Left lobe of liver (tissue), 2 donors: ENCODE results near the gene MTHFSD. TPM values are rescaled to one million over a fixed set of nuclear protein-coding genes. Genes with fewer than 3 reads are reported as not detected.

Experiments
- ATAC-seq: fragments of 200-7000 bp; cut with Tn5 transposase; one replicate; pipeline ENCODE4 v1.9.1; 2020; ENCODE audit warnings: mild to moderate bottlenecking, moderate library complexity
- DNase-seq: peaks from one replicate; pipeline ENCODE4 v3.0.0-alpha.2; 2020; ENCODE audit warnings: low spot score
- total RNA-seq: library from RNA; stranded (reverse); gene quantifications from one replicate; pipeline ENCODE4 v1.2.1, GENCODE V29; 2021
- donor health status: DM: no; HTN: no; CAD: no; lungs with moderate emphysema.
- donor health status: DM: no; HTN: yes; CAD: no.

The MTHFSD gene
- total RNA-seq, 1 donor from 2014 or later, result 9.9 TPM

DNA sequence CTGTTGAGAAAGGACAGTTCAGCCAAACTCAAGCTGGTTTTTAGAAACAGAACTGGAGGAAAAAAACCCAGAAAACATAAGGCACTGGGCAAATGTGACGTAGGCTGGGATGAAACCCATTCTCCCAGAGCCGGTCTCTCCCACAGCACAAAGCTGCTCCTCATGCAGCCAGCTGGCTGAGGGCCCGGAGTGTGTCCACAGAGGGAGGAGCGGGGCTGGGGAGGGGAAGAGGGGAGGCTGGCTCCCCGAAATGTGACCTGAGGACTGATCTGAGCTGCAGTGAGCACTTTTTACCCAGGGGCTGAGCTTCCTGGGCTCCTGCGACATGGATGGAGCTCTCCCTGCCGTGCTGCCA, 23.9 kb downstream of the MTHFSD start:
- ATAC-seq, result peak; percentile 55

DNA sequence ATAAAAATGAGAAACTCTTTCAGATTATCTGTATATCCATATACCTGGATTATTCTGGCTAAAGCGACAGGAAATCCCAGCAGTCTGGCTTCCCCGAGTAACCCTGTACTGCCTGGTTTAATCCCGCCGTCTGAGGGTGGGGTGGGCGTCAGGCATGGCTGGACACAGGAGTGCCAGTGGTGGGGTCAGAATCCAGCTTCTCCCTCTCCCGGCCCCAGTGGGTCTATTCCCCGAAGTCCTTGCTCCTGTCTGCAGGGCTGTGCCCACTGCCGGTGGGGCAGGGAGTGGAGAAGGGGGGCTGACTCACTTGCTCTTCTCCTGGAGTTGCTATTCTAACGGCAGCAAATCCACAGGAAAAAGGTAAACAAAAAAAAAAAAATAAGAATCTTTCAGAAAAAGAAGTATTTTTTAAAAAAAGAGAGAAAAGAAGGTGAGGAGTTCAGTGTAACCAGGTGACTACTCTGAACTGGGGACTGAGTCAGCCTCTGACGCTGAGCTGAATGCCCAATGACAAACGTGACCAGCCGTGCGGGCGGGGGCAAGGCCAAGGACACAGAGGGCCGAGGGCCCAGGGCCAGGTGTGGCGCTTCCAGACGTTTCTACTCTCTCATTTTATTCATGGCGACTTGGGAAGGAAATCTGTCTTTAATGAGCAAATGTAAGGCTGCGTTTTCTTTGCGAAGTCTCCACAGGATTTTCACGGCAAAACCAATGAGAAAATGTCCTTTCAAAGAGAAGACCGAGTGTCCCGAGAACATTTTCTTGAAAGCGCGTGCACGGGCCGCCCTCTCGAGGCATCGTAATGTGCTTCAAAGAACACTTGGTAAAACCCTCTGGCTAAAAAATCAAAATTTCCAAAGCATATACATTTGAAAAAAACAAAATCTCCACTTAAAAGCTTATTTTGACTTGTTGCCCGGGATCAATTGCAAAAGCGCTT, 24.5 kb downstream of the MTHFSD start:
- no peak for ATAC-seq
- DNase-seq, result no peak

More for the DNA sequence above, 23.9 kb downstream of the MTHFSD start:
- DNase-seq, result no peak

DNA sequence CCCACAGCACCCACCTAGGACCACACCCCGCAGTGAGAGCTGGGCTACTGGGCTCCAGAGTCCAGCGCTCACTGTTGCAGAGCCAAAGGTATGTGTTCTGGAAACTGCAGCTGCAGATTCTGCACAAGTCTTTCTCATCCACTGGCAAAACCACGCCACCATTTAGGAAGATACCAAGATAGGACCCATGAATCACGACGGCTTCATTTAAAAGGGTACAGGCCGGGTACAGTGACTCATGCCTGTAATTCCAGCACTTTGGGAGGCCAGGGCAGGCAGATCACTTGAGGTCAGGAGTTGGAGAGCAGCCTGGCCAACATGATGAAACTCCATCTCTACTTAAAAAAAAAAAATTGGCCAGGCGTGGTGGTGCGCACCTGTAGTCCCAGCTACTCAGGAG, 25.9 kb downstream of the MTHFSD start:
- no peak for DNase-seq
- ATAC-seq, result no peak

DNA sequence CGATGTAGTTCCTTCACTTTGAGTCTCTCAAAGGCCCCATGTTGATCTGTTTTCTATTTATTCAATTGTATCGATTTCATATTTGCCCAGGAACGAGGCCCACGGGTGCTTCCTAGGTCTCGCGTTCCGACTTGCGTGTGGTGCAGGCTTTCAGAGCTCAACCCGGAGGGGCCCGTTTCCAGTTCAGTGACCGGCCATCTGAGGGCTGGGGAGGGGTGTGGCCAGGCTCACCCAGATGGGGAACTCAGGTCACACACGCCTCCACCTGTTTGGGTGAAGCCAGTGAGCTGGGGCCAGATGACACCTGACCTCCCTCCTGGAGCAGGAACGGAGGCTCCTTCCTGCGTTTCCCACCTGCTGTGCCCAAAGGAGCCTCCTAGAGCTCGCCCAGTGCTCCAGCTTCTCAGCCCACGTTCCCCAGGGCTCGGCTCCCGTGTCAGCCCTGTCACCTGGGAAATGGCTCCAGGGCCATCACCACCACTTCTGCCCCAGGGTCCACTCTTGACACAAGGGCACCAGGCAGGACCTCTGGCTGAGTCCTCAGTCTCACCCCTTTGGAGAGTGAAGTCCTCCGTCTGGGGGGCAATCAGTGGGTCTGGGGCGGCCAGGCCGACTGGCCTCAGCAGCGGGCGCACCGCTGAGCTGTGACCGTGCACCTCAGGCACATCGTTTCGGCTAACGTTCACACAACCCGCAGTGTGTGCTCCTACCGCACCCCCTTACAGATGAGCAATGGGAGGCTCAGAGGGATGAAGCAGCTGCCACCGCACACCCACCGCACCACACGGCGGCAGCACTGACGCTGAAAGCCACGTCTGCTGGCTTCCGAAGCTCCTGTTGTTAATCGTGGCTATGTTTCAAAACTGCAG, 26.7 kb downstream of the MTHFSD start:
- DNase-seq (no peak), ATAC-seq (no peak)

DNA sequence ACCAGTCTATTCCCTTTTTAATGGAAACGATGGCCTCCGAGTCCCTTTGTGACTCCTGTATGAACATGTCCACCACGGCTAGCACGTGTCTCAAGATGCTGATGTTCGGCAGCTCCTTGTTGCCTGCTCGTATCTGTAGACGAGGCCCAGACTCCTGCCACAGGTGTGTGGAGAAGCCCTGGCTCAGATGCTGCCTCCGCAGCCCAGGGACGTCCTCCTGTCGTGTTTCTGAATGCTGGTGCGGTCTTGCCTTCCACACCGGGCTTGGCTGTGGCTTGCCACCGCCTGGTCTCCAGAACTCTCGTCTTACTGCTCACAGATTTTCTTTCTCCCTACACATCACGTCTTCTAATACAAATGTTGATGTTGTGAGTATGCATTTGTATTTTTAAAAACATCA, 27.7 kb downstream of the MTHFSD start:
- DNase-seq (no peak), ATAC-seq (no peak)

DNA sequence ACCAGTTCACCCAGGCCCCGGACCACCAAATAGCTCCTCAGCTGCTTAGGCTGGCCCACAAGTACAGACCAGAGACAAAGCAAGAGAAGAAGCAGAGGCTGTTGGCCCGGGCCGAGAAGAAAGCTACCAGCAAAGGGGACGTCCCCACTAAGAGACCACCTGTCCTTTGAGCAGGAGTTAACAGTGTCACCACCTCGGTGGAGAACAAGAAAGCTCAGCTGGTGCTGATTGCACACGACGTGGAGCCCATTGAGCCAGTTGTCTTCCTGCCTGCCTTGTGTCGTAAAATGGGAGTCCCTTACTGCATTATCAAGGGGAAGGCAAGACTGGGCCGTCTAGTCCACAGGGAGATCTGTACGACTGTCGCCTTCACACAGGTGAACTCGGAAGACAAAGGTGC, 29.3 kb downstream of the MTHFSD start:
- DNase-seq, result no peak

DNA sequence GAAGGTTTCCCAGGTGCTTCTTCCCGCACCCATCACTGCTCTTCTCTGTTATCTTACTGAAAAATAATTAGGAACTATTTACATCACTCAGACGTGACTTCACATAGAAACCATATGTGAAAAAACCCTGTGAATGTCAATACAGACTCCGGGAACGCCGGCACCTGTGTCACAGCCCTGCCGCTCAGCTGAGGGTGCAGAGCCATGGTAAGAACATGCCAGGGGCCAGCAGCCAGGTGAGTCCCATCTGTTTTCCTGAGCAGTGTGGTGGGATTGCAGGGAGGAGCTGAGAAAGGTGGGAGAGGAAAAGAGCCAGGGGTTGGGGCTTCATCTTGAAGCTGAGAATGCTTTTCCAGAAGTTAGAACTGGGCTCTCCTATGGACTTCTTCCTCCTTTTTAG, 31.0 kb downstream of the MTHFSD start:
- no peak for DNase-seq
- ATAC-seq, result no peak

More for the DNA sequence above, 29.3 kb downstream of the MTHFSD start:
- ATAC-seq, result no peak

DNA sequence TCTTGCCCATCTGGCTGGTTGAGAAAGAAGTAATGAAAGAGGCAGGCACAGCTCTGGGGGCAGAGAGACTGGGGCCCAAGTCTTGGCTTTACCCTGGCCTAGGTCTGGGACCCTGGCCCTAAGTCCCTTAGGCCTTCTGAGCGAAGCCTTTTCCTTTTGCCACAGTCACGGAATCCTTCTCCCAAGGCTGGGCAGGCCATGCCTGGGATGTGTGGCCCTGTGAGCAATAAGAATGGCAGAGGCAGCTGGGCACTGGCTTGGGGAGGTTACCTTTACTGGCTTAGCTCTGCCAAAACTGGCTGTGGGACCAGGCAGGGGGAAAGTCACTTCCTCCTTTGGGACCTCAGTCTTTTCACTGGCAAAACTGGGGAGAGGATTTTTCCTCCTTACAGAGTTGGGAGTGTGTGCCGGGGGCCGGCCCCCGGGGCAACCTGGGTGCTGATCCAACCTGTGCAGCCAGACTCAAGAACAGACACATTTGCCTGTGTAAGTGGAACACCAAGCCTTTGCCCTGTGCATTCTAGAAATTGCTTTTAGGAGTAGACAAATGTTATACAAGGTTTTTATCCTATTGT, 31.8 kb downstream of the MTHFSD start:
- ATAC-seq, result no peak

DNA sequence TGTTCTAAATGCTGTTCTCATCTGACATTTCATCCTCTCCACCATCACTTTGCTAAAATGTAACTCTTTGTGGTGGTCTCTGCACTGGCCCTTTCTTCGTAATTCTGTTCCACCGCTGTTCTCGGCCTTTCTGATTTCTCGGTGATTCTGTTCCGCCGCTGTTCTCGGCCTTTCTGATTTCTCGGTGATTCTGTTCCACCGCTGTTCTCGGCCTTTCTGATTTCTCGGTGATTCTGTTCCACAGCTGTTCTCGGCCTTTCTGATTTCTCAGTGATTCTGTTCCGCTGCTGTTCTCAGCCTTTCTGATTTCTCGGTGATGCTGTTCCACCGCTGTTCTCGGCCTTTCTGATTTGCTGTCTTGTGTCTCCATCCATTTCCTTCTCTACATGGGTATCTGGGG, 32.4 kb downstream of the MTHFSD start:
- ATAC-seq (no peak), DNase-seq (no peak)

More for the DNA sequence above, 31.8 kb downstream of the MTHFSD start:
- DNase-seq, result no peak

DNA sequence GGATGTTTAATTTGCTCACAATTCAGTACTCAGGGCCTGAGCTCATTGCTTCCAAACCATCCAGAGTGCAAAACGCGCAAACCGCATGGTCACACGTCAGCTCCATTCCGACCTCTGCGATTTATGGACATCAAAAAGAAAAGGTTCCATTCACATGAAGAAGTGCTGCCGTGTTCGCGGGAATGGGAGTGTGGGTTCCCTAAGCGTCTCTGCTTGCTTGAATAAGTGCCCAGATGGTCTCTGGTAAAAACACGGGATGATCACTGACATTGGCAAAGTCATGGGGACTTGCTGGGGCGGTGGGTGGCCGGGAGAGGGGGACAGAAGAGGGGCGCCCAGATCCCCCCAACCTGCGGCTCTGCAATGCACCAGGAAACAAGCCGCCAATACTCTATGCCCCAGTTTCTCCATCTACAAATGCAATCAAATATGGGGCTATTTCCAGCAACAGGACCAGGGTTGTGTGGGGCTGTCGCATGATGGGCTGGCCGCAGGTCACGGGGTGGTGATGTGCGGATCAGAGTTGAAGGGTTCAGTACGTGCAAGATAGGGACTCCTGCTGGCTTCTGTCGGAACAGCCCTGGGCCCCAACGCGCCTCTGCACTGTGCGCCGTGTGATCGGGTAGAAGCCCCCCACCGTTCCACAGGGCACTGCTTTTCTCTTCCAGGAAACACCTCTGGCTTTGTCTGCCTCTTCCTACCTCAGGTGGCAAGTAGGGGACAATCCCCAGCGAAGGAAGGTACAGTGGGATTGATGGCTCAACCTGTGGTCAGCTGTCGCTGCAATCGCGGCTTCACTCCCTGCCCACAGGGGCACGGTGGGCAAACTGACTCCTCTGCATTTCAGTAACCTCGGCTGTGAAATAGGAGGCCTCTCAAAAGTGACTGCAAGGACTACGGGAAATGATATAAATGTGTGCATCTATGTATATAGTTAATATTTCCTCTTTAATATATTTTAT, 33.5 kb downstream of the MTHFSD start:
- DNase-seq, result no peak
- no peak for ATAC-seq

DNA sequence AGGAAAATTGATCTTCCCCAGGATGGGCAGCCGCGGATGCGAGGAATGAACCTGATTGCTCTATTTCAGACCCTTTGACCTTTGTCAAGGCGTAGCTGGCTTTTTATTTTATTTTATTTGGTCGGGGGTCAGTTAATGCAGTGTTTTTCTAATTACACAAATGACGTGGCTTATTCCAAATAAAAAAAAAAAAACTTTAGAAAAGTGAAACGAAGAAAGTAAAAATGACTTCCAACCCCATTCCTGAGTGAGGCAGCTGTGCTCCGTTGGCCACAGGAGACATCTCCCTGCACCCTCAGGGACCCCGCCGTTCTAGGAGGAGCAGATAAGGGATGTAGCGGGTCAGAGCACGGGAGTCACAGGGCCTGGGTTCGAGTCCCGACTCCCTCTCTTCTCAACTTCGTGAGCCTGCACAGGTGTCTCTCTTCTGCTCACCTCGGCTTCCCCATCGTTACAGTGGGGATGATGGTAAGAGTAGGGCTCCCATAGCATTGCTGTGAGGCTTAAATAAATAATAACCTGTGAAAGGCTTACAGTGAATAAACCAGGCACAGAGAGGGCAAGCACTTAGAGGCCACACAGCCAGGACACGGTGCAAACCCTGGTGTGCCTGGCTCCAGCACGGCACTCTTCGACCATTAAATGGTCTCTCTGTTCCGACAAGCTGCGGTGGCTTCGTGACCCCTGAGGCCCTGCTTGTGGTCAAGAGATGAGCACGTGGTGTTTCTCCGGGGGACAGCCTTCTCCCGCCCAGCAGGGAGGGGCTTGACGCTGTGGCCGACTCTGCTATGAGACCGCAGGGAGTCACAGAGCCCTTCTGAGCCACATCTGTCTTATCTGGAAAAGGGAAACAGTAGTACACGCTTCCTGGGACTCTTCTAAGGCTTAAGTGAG, 34.5 kb downstream of the MTHFSD start:
- ATAC-seq (no peak), DNase-seq (no peak)

DNA sequence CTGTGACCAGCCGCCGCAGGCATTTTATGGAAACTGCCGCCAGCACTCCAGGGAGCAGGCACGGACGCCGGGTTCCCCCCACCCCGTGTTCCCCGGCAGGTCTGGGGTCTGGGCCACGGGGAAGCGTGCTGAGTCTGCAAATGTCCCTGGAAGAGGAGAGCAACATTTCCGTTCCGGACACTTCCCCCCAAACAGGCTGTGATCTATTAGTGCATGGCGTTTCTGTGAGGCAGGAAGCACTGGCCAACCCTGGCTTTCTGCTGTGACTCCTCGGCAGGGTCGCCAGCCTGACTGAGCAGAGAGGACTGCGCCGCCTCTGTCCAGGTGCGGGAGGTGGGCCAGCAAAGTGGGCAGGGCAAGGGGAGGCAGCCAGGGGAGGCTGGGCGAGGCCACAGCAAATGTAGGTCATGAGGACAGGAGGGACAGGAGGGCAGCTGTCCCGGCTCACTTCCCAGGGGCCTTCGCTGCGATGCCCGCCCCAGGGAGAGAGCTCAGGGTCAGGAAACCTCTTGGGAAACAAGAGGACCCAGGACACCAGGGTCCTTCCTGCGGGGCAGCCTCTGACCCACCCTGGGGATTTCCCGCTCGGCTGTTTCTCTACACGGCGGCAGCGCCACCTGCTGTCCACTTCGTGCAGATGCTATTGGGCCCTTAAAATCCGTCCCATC, 35.3 kb downstream of the MTHFSD start:
- ATAC-seq, result peak; percentile 77
- peak; percentile 59 for DNase-seq

DNA sequence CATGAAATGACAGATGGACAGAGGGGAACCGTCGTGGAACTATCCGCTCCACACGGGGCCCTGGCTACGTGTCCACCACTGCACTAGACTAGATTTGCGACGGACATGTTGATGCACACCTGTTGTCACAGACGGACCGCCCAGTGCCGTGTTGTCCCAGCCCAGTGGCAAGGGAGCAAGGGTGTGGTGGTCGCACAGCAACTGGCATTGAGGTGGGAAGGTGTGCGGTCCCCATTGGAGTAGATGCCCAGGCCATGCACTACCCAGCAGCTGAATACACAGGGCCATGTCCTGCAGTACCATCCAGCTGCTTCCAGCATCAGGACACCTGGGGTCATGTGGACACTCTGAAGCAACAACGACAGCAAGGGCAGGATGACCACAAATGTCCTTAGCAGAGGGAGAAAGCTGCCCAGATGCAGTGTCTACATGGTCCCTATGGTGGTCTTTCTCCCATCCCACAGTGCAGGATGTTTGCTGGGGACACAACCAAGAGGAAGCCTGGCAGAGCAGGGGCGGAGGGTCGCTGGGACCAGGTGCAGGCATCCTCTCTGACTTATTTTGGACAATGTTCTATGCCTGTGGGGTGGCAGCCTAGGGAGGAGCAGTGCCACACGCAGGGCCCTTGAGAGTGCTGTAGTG, 35.9 kb downstream of the MTHFSD start:
- no peak for ATAC-seq
- no peak for DNase-seq

DNA sequence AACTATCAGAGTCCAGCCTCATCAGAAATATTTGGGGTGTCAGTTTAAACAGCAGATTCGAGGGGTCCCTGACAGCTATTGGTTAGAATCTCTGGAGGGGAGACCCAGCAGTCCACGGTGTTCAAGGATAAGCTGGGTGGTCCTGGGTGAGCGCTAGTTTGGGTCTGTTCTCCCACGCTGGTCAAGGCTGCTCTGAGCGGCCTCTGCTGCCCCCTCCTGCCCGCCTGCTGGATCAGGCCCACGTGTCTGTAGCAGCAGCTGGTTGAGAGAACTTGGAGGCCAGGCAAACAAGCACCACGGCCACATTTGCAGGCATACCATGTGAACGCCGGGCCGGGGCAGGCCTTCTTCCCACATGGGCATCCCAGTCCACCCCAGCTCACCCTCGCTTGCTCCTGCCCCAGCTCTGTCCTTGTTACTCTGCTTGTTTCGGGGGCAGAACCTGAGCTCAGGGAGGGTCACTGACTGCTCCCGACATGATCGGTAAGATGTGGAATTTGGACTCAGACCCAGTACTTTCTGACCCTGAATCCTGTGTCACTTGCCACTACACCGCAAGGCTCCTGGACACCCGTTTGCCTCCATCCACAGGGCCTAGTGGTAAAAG, 37.3 kb downstream of the MTHFSD start:
- peak; percentile 81 for ATAC-seq
- DNase-seq, result peak; percentile 55

DNA sequence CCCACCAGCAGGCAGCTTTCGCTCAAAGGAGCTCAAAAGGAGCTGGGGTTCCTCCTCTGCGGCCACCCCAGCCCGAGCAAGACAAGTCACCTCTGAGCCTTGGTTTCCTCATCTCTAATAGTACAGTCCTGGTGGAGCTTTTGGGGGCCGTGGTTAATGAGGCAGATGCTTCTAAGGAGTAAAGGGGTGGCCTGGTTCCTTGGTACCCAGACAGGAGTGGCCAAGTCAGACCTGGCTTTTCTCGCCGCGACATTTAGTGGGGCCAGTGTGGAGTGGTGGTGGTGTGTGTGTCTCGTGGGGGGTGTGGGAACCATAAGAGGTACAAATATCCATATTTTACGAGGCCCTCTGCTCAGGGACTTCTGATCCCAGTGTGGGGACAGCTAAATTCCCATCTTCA, 38.0 kb downstream of the MTHFSD start:
- no peak for ATAC-seq
- no peak for DNase-seq

DNA sequence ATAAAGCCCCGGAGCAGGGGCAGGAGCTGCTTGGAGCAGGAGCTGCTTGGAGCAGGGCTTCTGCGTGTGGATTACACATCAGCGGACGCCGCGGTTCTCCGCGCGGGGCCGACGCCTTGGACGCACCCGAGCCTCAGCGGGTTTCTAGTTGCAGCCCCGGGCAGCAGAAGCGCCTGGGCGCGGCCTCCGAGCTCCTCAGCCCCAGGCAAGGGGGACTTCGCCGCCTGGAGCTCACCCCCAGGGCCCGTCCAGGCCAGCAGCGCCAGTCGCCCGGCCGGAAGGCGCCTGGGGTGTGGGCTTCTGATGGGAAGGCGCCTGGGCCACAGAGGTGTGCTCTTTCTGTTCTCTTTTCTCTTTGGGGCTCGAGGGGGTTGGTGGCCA, 38.4 kb downstream of the MTHFSD start:
- ATAC-seq (no peak), DNase-seq (no peak)

DNA sequence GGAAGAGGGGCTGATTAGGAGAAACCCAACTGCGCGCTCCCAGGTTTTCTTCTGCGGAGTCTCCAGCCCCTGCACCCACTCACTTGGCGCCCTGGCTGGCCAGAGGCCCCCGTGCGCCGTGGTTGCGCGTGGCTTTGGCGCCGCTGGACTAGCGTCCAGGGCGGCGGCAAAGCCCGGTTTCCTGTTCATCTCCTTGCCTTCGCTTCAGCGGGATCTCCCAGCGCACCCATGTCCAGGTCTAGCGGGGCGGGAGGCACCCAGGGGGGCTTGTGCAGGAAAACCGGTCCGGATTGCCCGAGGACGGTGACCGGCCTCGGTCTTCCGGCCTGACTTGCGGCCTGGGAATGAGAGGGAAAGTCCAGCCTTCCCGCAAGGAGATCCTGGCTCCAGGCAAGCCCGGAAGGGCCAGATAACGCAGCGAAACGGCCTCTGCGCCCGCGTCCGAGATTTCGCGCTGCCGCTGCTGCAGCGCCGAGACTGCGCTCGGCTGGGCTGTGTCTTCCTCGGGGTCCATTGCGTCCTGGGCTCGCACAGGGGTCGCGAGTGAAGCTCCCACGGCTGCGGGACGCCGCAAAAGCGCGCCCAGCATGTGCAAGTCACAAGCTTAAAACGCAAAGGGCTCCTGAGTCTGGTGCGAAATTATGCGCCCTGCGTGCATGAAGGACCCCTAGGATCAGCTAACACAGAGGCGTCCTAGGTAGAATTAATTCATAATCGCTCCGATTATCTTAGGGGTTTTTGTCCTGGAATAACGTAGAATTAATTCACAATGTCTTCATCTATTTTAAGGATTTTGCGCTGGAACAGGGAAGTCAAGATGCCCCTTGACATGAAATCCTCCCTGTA, 39.0 kb downstream of the MTHFSD start:
- DNase-seq (no peak), ATAC-seq (no peak)
